WERI-Rb-1 (cell line): Measurements from ENCODE around the gene FRAS1.
"Not testable (repeated sequence)": the region's sequence is repeated elsewhere in the genome, so short reads cannot be mapped to it uniquely, and the experiment has no call there.

Experiments
- DNase-seq: peaks from one replicate; pipeline ENCODE4 v3.0.0-alpha.2; 2020
- H3K27ac ChIP-seq: fragments of 250-450 bp; sonication (Bioruptor Pico); 2 replicates; pipeline ENCODE4 v1.5.1; 2020; ENCODE audit warnings: mild to moderate bottlenecking, moderate library complexity
- H3K27me3 ChIP-seq: fragments of 250-450 bp; sonication (Bioruptor Pico); 2 replicates; pipeline ENCODE4 v1.5.1; 2021; ENCODE audit warnings: mild to moderate bottlenecking, low read depth, moderate library complexity; ENCODE audit not compliant: insufficient read depth, severe bottlenecking
- H3K36me3 ChIP-seq: fragments of 250-450 bp; sonication (Bioruptor Pico); 2 replicates; pipeline ENCODE4 v1.5.1; 2020; ENCODE audit warnings: mild to moderate bottlenecking, moderate library complexity
- H3K4me3 ChIP-seq: 2 replicates; pipeline ENCODE4 v1.5.1; 2011; ENCODE audit warnings: low read depth, mild to moderate bottlenecking, control low read depth, low read length
- H3K9me3 ChIP-seq: fragments of 250-450 bp; sonication (Bioruptor Pico); 2 replicates; pipeline ENCODE4 v1.5.1; 2021; ENCODE audit warnings: mild to moderate bottlenecking, moderate library complexity; ENCODE audit not compliant: severe bottlenecking
- TF ChIP-seq, protein P1 (sequence below): IDR thresholded peaks from 2 replicates; pipeline ENCODE4 v1.5.1; 2011; ENCODE audit warnings: low read depth, mild to moderate bottlenecking, control low read depth, inconsistent platforms, low read length

FRAS1 gene

DNA sequence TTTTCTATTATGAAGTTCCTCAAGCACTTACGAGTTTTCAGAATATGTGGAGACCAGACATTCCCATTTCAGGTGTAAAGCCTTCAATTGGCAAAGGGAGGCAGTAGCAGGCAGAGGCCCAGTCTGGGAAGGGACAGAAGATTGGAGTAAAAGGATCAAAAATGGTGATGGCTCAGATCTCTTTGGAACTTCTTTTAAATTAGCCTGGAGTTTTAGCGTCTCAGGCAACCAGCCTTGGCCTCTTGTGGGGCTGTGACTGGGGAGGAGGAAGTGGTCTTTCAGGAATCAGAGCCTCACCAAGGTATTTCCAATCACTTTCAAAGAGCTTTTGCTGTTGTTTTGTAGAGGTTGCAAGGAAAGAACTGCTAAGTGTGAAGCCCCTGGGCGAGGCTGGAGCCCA is 239.1 kb downstream of the FRAS1 start:
- Histone ChIP-seq H3K36me3 (no peaks in the 10 kb centered on the region), H3K27me3 (no peaks in the 10 kb centered on the region), H3K9me3 (no peaks in the 10 kb centered on the region), H3K4me3 (no peak overlapping the region), H3K27ac (no peak overlapping the region)
- no peak for DNase-seq
- TF ChIP-seq, protein P1, sequence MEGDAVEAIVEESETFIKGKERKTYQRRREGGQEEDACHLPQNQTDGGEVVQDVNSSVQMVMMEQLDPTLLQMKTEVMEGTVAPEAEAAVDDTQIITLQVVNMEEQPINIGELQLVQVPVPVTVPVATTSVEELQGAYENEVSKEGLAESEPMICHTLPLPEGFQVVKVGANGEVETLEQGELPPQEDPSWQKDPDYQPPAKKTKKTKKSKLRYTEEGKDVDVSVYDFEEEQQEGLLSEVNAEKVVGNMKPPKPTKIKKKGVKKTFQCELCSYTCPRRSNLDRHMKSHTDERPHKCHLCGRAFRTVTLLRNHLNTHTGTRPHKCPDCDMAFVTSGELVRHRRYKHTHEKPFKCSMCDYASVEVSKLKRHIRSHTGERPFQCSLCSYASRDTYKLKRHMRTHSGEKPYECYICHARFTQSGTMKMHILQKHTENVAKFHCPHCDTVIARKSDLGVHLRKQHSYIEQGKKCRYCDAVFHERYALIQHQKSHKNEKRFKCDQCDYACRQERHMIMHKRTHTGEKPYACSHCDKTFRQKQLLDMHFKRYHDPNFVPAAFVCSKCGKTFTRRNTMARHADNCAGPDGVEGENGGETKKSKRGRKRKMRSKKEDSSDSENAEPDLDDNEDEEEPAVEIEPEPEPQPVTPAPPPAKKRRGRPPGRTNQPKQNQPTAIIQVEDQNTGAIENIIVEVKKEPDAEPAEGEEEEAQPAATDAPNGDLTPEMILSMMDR = no peak

GRCh38 chr4:78297116-78297800 is 240.1 kb downstream of the FRAS1 start:
- TF ChIP-seq, protein P1 = no peak
- no peaks in the 10 kb centered on the region for H3K36me3 ChIP-seq
- no peak overlapping the region for H3K4me3 ChIP-seq
- no peaks in the 10 kb centered on the region for H3K9me3 ChIP-seq
- H3K27ac ChIP-seq = no peak overlapping the region
- H3K27me3 ChIP-seq = no peaks in the 10 kb centered on the region
- no peak for DNase-seq

- Histone ChIP-seq H3K4me3 (no peak overlapping the region), H3K9me3 (no peaks in the 10 kb centered on the region), H3K27me3 (no peaks in the 10 kb centered on the region), H3K36me3 (no peaks in the 10 kb centered on the region), H3K27ac (no peak overlapping the region)
- no peak for DNase-seq
- TF ChIP-seq, protein P1 = no peak
These were observed 241.5 kb downstream of the FRAS1 start for GRCh38 chr4:78298618-78299017.

DNA sequence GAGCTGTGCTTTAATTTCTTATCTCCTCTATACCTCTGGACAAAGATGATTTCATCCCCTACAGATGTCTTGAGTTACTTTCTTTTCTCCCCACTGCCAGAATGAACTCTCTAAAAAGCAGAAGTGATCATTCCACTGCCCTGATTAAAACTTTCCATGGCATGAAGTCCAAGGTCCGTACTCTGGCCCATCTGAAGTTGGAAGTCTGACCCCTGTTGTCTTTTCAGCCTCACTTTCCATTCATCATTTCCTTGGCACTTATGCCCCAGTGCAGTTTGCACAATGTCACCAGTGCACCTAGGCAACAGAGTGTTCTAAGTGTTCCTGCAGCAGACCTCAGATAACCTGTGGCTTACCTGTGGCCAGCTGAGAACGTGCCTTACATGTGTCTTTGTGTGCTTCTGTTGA is 242.4 kb downstream of the FRAS1 start:
- no peak overlapping the region for H3K4me3 ChIP-seq
- no peaks in the 10 kb centered on the region for H3K27me3 ChIP-seq
- TF ChIP-seq, protein P1 = no peak
- no peaks in the 10 kb centered on the region for H3K9me3 ChIP-seq
- no peak overlapping the region for H3K27ac ChIP-seq
- DNase-seq = no peak
- no peaks in the 10 kb centered on the region for H3K36me3 ChIP-seq

DNA sequence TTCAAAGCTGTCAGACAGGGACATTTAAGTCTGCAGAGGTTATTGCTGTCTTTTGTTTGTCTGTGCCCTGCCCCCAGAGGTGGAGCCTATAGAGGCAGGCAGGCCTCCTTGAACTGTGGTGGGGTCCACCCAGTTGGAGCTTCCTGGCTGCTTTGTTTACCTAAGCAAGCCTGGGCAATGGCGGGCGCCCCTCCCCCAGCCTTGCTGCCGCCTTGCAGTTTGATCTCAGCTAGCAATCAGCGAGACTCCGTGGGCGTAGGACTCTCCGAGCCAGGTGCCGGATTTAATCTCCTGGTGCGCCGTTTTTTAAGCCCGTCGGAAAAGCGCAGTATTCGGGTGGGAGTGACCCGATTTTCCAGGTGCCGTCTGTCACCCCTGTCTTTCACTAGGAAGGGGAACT is 250.1 kb downstream of the FRAS1 start:
- H3K9me3 ChIP-seq, H3K4me3 ChIP-seq, H3K27me3 ChIP-seq, H3K36me3 ChIP-seq, H3K27ac ChIP-seq, DNase-seq: not testable (repeated sequence)

GRCh38 chr4:78308517-78308916 is 251.4 kb downstream of the FRAS1 start:
- Histone ChIP-seq H3K27me3 (peaks cover 9% of the 10 kb centered on the region), H3K36me3 (no peaks in the 10 kb centered on the region), H3K4me3 (no peak overlapping the region), H3K9me3 (no peaks in the 10 kb centered on the region), H3K27ac (no peak overlapping the region)
- TF ChIP-seq, protein P1 = no peak
- DNase-seq = no peak
